Endodermal cell (in vitro differentiated cells): ENCODE results near the gene KRT7. TPM values are rescaled to one million over a fixed set of nuclear protein-coding genes. Genes with fewer than 3 reads are reported as not detected.

Experiments
- DNase-seq: peaks from one replicate; pipeline ENCODE4 v3.0.0-alpha.2; 2017
- H3K27ac ChIP-seq: 2 replicates; pipeline ENCODE4 v1.5.1; 2013; ENCODE audit warnings: mild to moderate bottlenecking, low read depth, low read length, moderate library complexity
- H3K27me3 ChIP-seq: 2 replicates; pipeline ENCODE4 v1.6.1; 2013; ENCODE audit warnings: mild to moderate bottlenecking, low read length, moderate library complexity; ENCODE audit not compliant: insufficient read depth, control insufficient read depth, poor library complexity, severe bottlenecking
- H3K36me3 ChIP-seq: 2 replicates; pipeline ENCODE4 v1.7.0; 2013; ENCODE audit warnings: mild to moderate bottlenecking, low read length, moderate library complexity; ENCODE audit not compliant: control insufficient read depth, insufficient read depth
- H3K4me1 ChIP-seq: one replicate; pipeline ENCODE4 v1.7.0; 2013; ENCODE audit warnings: low read length; ENCODE audit not compliant: control insufficient read depth, insufficient read depth
- H3K4me3 ChIP-seq: 2 replicates; pipeline ENCODE4 v1.5.1; 2013; ENCODE audit warnings: mild to moderate bottlenecking, low read length, moderate library complexity
- H3K9ac ChIP-seq: 2 replicates; pipeline ENCODE4 v1.6.1; 2013; ENCODE audit warnings: mild to moderate bottlenecking, low read length, moderate library complexity; ENCODE audit not compliant: poor library complexity, severe bottlenecking; ENCODE audit errors: extremely low read depth
- H3K9me3 ChIP-seq: 2 replicates; pipeline ENCODE4 v1.6.1; 2013; ENCODE audit warnings: mild to moderate bottlenecking, low read length, moderate library complexity; ENCODE audit not compliant: control insufficient read depth
- H3K27ac Mint-ChIP-seq: 2 replicates; pipeline ENCODE4 v1.8.0; 2020; ENCODE audit warnings: mixed read lengths
- H3K27me3 Mint-ChIP-seq: 2 replicates; pipeline ENCODE4 v1.8.0; 2021; ENCODE audit warnings: mild to moderate bottlenecking, mixed read lengths; ENCODE audit not compliant: insufficient read depth
- H3K36me3 Mint-ChIP-seq: 2 replicates; pipeline ENCODE4 v1.8.0; 2020; ENCODE audit warnings: low read depth, mixed read lengths
- H3K4me1 Mint-ChIP-seq: 2 replicates; pipeline ENCODE4 v1.8.0; 2020; ENCODE audit warnings: mixed read lengths
- H3K4me3 Mint-ChIP-seq: 2 replicates; pipeline ENCODE4 v1.8.0; 2020; ENCODE audit warnings: mild to moderate bottlenecking, moderate library complexity, mixed read lengths
- H3K9me3 Mint-ChIP-seq: 2 replicates; pipeline ENCODE4 v1.8.0; 2020; ENCODE audit warnings: mild to moderate bottlenecking, mixed read lengths
- WGBS, 2 experiments: methylation state at CpG; one replicate each; pipeline versions ENCODE4 v1.1.5 to v1.1.7; 2013; ENCODE audit warnings: missing lambda C conversion rate in 2 of 2, mixed read lengths in 1 of 2; ENCODE audit not compliant: insufficient coverage in 1 of 2, insufficient read length in 1 of 2; 5-methylcytosine and 5-hydroxymethylcytosine counted together
- total RNA-seq, 2 donors: library from RNA; stranded (reverse); fragmentation: NEBNext Ultra II Directional in 1 of 2; extraction: Animal tissue kit (Norgen Biotek cat#: 25700) in 1 of 2; gene quantifications; 2 replicates in 1 of 2; 3 replicates in 1 of 2; pipeline ENCODE4 v1.2.1, GENCODE V29; 2021
- TF ChIP-seq, protein P1 (sequence below): fragments of 200-600 bp; sonication (generic); conservative IDR thresholded peaks from 2 replicates; pipeline ENCODE4 v1.5.0; 2021; ENCODE audit warnings: antibody characterized with exemption, mild to moderate bottlenecking

The KRT7 gene
- total RNA-seq, 2 donors from 2014 or later: 1.5 TPM; not detected in 1

DNA sequence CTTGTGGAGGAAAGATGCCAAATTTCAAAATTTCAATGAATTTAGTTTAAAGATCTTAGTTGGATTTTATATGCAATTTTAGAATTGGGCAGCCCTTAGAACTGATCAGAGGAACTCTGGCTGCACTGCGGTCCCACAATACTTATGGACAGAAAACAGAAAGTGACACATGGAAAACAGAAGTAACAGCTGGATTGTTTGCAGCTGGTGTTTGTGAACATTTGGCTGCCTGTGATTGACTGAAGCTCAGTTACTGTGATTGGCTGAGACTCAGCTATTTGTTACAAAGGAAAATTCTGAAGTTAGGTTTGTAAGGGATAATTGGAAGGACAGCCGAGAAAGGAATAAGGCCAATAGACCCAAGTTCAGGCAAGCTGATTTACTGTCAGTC lies 31.4 kb downstream of the KRT7 start:
- Histone ChIP-seq H3K27me3 (peaks cover 22% of the 10 kb centered on the region), H3K9me3 (peaks cover 39% of the 10 kb centered on the region), H3K36me3 (no peaks in the 10 kb centered on the region), H3K4me1 (no peaks in the 10 kb centered on the region), H3K4me3 (no peak overlapping the region), H3K9ac (no peak overlapping the region), H3K27ac (no peak overlapping the region)
- no peaks in the 10 kb centered on the region for H3K36me3 Mint-ChIP-seq
- TF ChIP-seq, protein P1, sequence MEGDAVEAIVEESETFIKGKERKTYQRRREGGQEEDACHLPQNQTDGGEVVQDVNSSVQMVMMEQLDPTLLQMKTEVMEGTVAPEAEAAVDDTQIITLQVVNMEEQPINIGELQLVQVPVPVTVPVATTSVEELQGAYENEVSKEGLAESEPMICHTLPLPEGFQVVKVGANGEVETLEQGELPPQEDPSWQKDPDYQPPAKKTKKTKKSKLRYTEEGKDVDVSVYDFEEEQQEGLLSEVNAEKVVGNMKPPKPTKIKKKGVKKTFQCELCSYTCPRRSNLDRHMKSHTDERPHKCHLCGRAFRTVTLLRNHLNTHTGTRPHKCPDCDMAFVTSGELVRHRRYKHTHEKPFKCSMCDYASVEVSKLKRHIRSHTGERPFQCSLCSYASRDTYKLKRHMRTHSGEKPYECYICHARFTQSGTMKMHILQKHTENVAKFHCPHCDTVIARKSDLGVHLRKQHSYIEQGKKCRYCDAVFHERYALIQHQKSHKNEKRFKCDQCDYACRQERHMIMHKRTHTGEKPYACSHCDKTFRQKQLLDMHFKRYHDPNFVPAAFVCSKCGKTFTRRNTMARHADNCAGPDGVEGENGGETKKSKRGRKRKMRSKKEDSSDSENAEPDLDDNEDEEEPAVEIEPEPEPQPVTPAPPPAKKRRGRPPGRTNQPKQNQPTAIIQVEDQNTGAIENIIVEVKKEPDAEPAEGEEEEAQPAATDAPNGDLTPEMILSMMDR: no peak
- DNase-seq: no peak
- 89 to 96% methylated on average over 2 of the region's 2 CpGs for WGBS, 2 experiments
- peaks cover 33% of the 10 kb centered on the region for H3K27me3 Mint-ChIP-seq
- no peak overlapping the region for H3K4me3 Mint-ChIP-seq
- no peaks in the 10 kb centered on the region for H3K4me1 Mint-ChIP-seq
- H3K9me3 Mint-ChIP-seq: peaks cover 35% of the 10 kb centered on the region
- H3K27ac Mint-ChIP-seq: no peak overlapping the region

GRCh38 chr12:52266514-52266913 lies 33.5 kb downstream of the KRT7 start:
- H3K4me1 Mint-ChIP-seq: no peaks in the 10 kb centered on the region
- WGBS, 2 experiments: 80 to 87% methylated on average over 2 of the region's 2 CpGs
- no peak overlapping the region for H3K9ac ChIP-seq
- peaks cover 19% of the 10 kb centered on the region for H3K9me3 ChIP-seq
- peaks cover 20% of the 10 kb centered on the region for H3K27me3 Mint-ChIP-seq
- DNase-seq: no peak
- H3K27ac Mint-ChIP-seq: no peak overlapping the region
- TF ChIP-seq, protein P1: no peak
- H3K4me1 ChIP-seq: no peaks in the 10 kb centered on the region
- H3K4me3 ChIP-seq: no peak overlapping the region
- H3K36me3 ChIP-seq: no peaks in the 10 kb centered on the region
- H3K9me3 Mint-ChIP-seq: peaks cover 14% of the 10 kb centered on the region
- H3K27ac ChIP-seq: no peak overlapping the region
- H3K36me3 Mint-ChIP-seq: no peaks in the 10 kb centered on the region
- H3K27me3 ChIP-seq: peaks cover 5% of the 10 kb centered on the region
- no peak overlapping the region for H3K4me3 Mint-ChIP-seq

DNA sequence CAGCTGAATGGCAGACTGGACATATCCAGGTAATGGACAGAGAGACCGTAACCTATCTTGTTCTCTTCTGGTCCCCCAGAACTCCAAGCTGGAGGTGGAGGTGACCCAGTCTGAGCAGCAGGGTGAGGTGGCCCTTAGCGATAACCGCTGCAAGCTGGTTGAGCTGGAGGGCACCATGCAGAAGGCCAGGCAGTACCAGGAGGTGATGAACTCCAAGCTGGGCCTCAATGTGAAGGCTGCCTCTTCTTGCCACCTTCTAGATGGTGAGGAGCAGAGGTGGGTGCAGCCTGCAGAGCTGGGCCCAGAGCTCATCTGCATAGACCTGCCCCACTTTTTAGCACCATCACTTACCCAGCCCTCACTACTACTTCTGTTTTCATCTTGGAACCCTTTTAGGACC lies 34.2 kb downstream of the KRT7 start:
- H3K9me3 Mint-ChIP-seq: peaks cover 8% of the 10 kb centered on the region

More for the DNA sequence above, 34.2 kb downstream of the KRT7 start:
- H3K27me3 Mint-ChIP-seq: peaks cover 15% of the 10 kb centered on the region
- Histone ChIP-seq H3K9me3 (peaks cover 11% of the 10 kb centered on the region), H3K9ac (no peak overlapping the region), H3K27me3 (peaks cover 4% of the 10 kb centered on the region), H3K36me3 (no peaks in the 10 kb centered on the region), H3K27ac (no peak overlapping the region), H3K4me3 (no peak overlapping the region), H3K4me1 (no peaks in the 10 kb centered on the region)
- H3K4me3 Mint-ChIP-seq: no peak overlapping the region
- H3K27ac Mint-ChIP-seq: no peak overlapping the region
- no peaks in the 10 kb centered on the region for H3K36me3 Mint-ChIP-seq
- TF ChIP-seq, protein P1: no peak
- DNase-seq: no peak
- WGBS, 2 experiments: 61 to 67% methylated on average over 3 of the region's 3 CpGs
- H3K4me1 Mint-ChIP-seq: no peaks in the 10 kb centered on the region
